ENCODE results near the gene TRAPPC11. TPM values are rescaled to one million over a fixed set of nuclear protein-coding genes. Genes with fewer than 3 reads are reported as not detected.

TRAPPC11 gene
- total RNA-seq, 1 experiment from 2014 or later, result 15.6 TPM

DNA sequence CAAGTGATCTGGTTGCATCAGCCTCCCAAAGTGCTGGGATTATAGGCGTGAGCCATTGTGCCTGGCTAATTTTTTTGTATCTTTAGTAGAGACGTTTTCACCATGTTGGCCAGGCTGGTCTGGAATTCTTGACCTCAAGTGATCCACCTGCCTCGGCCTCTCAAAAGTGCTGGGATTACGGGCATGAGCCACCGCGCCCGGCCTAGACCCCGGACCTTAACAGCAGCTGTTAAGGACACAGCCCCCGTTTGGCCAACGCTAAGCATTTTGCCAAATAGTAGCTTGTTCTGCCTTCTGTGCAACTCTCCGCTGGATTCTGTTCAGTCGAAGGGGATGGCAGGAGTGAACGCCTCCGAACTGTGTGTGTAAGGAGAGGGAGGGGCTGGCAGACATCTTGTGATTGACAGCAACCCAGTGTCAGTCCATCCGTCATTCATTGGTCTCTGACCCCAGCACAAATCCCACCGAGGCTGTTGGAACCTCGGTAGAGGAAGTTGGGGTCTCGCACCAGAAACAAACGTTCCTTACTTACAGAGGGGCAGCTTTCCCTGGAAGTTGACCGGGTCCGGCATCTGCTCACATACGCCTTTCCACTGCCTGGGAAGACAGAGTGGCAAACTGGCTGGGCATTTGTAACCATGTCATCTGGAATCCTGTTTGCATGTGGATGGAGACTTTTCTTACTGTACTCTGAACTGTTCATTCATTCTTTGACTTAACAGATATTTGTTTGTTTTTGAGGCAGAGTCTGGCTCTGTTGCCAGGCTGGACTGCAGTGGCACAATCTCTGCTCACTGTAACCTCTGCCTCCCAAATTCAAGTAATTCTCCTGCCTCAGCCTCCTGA lies 69.4 kb downstream of the TRAPPC11 start:
- no peak for TF ChIP-seq SP1 (IDR thresholded peaks at IDR 0.05; ENCODE audit: low read depth)
- no peak for TF ChIP-seq REST (IDR thresholded peaks at IDR 0.05; ENCODE audit: low read depth)
- no peak for TF ChIP-seq ZBTB33 (IDR thresholded peaks at IDR 0.05; ENCODE audit: extremely low read depth, insufficient replicate concordance, low read length)
- no peak for TF ChIP-seq ZFX (IDR thresholded peaks at IDR 0.05)
- TF ChIP-seq SIN3A (IDR thresholded peaks at IDR 0.05; ENCODE audit: low read depth), result no peak
- no peak for TF ChIP-seq POLR2A (IDR thresholded peaks at IDR 0.05; ENCODE audit: borderline replicate concordance, extremely low read depth, insufficient read depth, insufficient read length)
- no peak for TF ChIP-seq POLR2AphosphoS5 (IDR thresholded peaks at IDR 0.05; ENCODE audit: low read depth, low read length)
- no peak for TF ChIP-seq EZH2 (IDR thresholded peaks at IDR 0.05)
- no peak for TF ChIP-seq FOSL1 (IDR thresholded peaks at IDR 0.05; ENCODE audit: low read depth)
- TF ChIP-seq TCF7L2 (IDR thresholded peaks at IDR 0.05; ENCODE audit: borderline replicate concordance, extremely low read depth, insufficient read depth, insufficient read length), result no peak
- TF ChIP-seq EZH2phosphoT487 (IDR thresholded peaks at IDR 0.05; ENCODE audit: borderline replicate concordance), result no peak
- TF ChIP-seq, protein P1, sequence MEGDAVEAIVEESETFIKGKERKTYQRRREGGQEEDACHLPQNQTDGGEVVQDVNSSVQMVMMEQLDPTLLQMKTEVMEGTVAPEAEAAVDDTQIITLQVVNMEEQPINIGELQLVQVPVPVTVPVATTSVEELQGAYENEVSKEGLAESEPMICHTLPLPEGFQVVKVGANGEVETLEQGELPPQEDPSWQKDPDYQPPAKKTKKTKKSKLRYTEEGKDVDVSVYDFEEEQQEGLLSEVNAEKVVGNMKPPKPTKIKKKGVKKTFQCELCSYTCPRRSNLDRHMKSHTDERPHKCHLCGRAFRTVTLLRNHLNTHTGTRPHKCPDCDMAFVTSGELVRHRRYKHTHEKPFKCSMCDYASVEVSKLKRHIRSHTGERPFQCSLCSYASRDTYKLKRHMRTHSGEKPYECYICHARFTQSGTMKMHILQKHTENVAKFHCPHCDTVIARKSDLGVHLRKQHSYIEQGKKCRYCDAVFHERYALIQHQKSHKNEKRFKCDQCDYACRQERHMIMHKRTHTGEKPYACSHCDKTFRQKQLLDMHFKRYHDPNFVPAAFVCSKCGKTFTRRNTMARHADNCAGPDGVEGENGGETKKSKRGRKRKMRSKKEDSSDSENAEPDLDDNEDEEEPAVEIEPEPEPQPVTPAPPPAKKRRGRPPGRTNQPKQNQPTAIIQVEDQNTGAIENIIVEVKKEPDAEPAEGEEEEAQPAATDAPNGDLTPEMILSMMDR (IDR thresholded peaks at IDR 0.05 in 2 of 3, conservative IDR thresholded peaks at IDR 0.05 in 1 of 3; ENCODE audit: borderline replicate concordance in 1 of 3, insufficient read depth in 1 of 3, low read depth in 2 of 3, low read length in 2 of 3), result no peak
- no peak for TF ChIP-seq JUND (IDR thresholded peaks at IDR 0.05)
- no peak overlapping the region for H3K4me3 ChIP-seq (replicated peaks in 1 of 2; ENCODE audit: low read depth in 1 of 2, low read length in 2 of 2)
- no peaks in the 10 kb centered on the region for H3K4me1 ChIP-seq (ENCODE audit: control insufficient read depth in 1 of 2, insufficient read depth in 2 of 2, low read length in 2 of 2)
- no peaks in the 10 kb centered on the region for H3K9me2 ChIP-seq (ENCODE audit: insufficient read depth)
- POLR2A ChIA-PET, result no interaction called here
- no peak overlapping the region for H3K4me2 ChIP-seq (ENCODE audit: low read length)
- H3K36me3 ChIP-seq (ENCODE audit: control insufficient read depth in 1 of 2, insufficient read depth in 2 of 2, low read length in 2 of 2), result no peaks in the 10 kb centered on the region
- no peak overlapping the region for H3K9ac ChIP-seq (ENCODE audit: low read length)
- no peaks in the 10 kb centered on the region for H4K20me1 ChIP-seq (ENCODE audit: insufficient read depth)
- DNase-seq (ENCODE audit: low read depth, low spot score), result no peak
- H3K9me3 ChIP-seq (ENCODE audit: control insufficient read depth in 1 of 2, insufficient read depth in 1 of 2, low read depth in 1 of 2, low read length in 2 of 2), result no peaks in the 10 kb centered on the region
- RAD21 ChIA-PET (ENCODE audit: low non-redundant PET in 1 of 2, low total read pairs in 2 of 2, uncharacterized antibody in 2 of 2, unreplicated experiment in 2 of 2), result interaction anchor here in 1 of 2 experiments (0.6 kb wide), 1 partner anchor 10 kb away, joined by 5 read pairs; no protein-coding TSS in a partner anchor
- H2AFZ ChIP-seq (ENCODE audit: low read depth, low read length, poor library complexity, severe bottlenecking), result no peak overlapping the region
- intact Hi-C loops (cut with micrococcal nuclease), result no loop called here
- BruUV-seq (replicated peaks), result no TSS peak
- CTCF ChIA-PET, result no interaction called here
- H3K27me3 ChIP-seq (ENCODE audit: insufficient read depth, low read length), result no peaks in the 10 kb centered on the region
- H3K79me2 ChIP-seq (ENCODE audit: insufficient read depth, low read length), result no peaks in the 10 kb centered on the region
- no peak for ATAC-seq
- no peak overlapping the region for H3K27ac ChIP-seq (ENCODE audit: low read depth, low read length)
